PC-9 (cell line): ENCODE results near the gene SELENOV.

Experiments
- EZH2 ChIP-seq: fragments of 200-600 bp; sonication (generic); IDR thresholded peaks from 2 replicates; pipeline ENCODE4 v1.8.0; 2017; ENCODE audit warnings: antibody characterized with exemption, low read depth
- TF ChIP-seq, protein P1 (sequence below): fragments of 200-600 bp; sonication (generic); conservative IDR thresholded peaks from 2 replicates; pipeline ENCODE4 v1.6.1; 2017; ENCODE audit warnings: mixed run types, antibody characterized with exemption, mild to moderate bottlenecking, moderate library complexity

DNA sequence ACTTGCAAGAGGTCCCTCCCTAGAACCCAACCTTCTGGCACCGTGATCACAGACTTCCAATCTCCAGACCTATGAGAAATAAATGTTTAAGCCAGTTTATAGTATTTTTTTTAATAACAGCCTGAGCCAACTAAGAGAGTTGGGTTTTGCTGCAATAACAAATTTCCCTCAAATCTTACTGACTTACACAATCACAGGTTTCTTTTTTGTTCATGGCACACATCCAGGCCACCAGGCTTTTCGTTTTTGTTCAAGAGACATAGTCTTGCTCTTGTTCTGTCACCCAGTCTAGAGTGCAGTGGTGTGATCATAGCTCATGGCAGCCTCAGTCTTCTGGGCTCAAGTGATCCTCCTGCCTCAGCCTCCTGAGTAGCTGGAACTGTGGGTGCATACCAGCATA, 2.0 kb upstream of the SELENOV start:
- TF ChIP-seq, protein P1, sequence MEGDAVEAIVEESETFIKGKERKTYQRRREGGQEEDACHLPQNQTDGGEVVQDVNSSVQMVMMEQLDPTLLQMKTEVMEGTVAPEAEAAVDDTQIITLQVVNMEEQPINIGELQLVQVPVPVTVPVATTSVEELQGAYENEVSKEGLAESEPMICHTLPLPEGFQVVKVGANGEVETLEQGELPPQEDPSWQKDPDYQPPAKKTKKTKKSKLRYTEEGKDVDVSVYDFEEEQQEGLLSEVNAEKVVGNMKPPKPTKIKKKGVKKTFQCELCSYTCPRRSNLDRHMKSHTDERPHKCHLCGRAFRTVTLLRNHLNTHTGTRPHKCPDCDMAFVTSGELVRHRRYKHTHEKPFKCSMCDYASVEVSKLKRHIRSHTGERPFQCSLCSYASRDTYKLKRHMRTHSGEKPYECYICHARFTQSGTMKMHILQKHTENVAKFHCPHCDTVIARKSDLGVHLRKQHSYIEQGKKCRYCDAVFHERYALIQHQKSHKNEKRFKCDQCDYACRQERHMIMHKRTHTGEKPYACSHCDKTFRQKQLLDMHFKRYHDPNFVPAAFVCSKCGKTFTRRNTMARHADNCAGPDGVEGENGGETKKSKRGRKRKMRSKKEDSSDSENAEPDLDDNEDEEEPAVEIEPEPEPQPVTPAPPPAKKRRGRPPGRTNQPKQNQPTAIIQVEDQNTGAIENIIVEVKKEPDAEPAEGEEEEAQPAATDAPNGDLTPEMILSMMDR, result no peak
- no peak for TF ChIP-seq EZH2
